GM10266 (cell line): ENCODE data around the gene GBE1.

Experiments
- DNase-seq: peaks from one replicate; pipeline ENCODE4 v3.0.0; 2012; ENCODE audit errors: extremely low spot score
- TF ChIP-seq, protein P1 (sequence below): IDR thresholded peaks from 2 replicates; pipeline ENCODE4 v1.5.1; 2012; ENCODE audit warnings: mild to moderate bottlenecking, low read depth; ENCODE audit not compliant: control insufficient read depth, insufficient read depth; ENCODE audit errors: missing control alignments

Gene GBE1

DNA sequence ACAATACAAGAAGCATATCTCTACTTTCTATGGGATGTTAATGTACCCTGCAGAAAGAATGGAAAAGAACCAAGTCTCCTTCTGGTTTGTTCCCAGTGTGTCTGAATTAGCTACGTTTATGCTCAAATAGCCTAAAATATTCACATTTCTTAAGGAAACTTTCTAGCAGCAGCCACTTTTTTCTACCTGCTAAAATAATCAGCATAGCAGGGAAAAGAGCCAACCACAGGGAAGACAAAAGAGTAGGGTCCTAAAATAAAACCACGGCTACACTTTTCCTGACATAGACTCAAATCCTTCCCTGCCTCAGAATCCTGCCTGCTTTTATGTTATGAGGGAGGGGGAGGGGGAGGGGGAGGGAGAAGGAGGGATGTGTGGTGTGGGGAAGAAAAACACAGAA lies 136.7 kb downstream of the GBE1 start:
- DNase-seq: no peak
- TF ChIP-seq, protein P1, sequence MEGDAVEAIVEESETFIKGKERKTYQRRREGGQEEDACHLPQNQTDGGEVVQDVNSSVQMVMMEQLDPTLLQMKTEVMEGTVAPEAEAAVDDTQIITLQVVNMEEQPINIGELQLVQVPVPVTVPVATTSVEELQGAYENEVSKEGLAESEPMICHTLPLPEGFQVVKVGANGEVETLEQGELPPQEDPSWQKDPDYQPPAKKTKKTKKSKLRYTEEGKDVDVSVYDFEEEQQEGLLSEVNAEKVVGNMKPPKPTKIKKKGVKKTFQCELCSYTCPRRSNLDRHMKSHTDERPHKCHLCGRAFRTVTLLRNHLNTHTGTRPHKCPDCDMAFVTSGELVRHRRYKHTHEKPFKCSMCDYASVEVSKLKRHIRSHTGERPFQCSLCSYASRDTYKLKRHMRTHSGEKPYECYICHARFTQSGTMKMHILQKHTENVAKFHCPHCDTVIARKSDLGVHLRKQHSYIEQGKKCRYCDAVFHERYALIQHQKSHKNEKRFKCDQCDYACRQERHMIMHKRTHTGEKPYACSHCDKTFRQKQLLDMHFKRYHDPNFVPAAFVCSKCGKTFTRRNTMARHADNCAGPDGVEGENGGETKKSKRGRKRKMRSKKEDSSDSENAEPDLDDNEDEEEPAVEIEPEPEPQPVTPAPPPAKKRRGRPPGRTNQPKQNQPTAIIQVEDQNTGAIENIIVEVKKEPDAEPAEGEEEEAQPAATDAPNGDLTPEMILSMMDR: no peak

GRCh38 chr3:81622395-81622794 lies 139.1 kb downstream of the GBE1 start:
- DNase-seq: no peak
- TF ChIP-seq, protein P1: no peak

GRCh38 chr3:81621277-81621676 lies 140.2 kb downstream of the GBE1 start:
- DNase-seq: no peak
- TF ChIP-seq, protein P1: no peak

- no peak for DNase-seq
- TF ChIP-seq, protein P1: no peak
These were observed 140.6 kb downstream of the GBE1 start for GRCh38 chr3:81620849-81621248.

DNA sequence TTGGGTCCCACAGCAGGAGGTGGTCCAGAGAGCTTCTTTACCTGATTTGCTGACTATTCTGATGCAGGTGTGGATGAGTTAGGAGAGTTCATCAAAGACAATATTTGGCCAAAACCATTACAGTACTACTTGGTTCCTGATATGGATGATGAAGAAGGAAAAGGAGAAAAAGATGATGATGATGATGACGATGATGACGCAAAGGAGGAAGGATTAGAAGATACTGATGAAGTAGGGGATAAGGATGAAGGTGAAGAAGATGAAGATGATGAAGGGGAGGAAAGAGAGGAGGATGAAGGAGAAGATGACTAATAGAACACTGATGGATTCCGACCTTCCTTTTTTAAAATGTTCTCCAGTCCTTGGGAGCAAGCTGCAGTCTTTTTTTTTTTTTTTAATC lies 148.7 kb downstream of the GBE1 start:
- no peak for DNase-seq
- TF ChIP-seq, protein P1: no peak

- TF ChIP-seq, protein P1: no peak
- DNase-seq: no peak
These were observed 158.7 kb downstream of the GBE1 start for GRCh38 chr3:81602781-81603180.

GRCh38 chr3:81601707-81602305 lies 159.6 kb downstream of the GBE1 start:
- TF ChIP-seq, protein P1: no peak
- no peak for DNase-seq
